ENCODE data around the gene SOX13. TPM values are rescaled to one million over a fixed set of nuclear protein-coding genes. Genes with fewer than 3 reads are reported as not detected.

Gene SOX13
- total RNA-seq, 1 experiment from 2014 or later, result 35.6 TPM

GRCh38 chr1:204141131-204141530, 68.2 kb downstream of the SOX13 start:
- Histone ChIP-seq H3K9me3 (ENCODE audit: control insufficient read depth in 1 of 2, insufficient read depth in 1 of 2, low read depth in 1 of 2, low read length in 2 of 2) (no peaks in the 10 kb centered on the region), H3K4me1 (ENCODE audit: control insufficient read depth in 1 of 2, insufficient read depth in 2 of 2, low read length in 2 of 2) (no peaks in the 10 kb centered on the region), H3K9ac (ENCODE audit: low read length) (no peak overlapping the region), H3K4me3 (replicated peaks in 1 of 2; ENCODE audit: low read depth in 1 of 2, low read length in 2 of 2) (no peak overlapping the region), H3K36me3 (ENCODE audit: control insufficient read depth in 1 of 2, insufficient read depth in 2 of 2, low read length in 2 of 2) (peaks cover 0 to 7% of the 10 kb centered on the region in 2 experiments; a peak in 1 of 4 replicates), H3K4me2 (ENCODE audit: low read length) (no peak overlapping the region), H3K27ac (ENCODE audit: low read depth, low read length) (no peak overlapping the region), H3K79me2 (ENCODE audit: insufficient read depth, low read length) (no peaks in the 10 kb centered on the region), H3K27me3 (ENCODE audit: insufficient read depth, low read length) (no peaks in the 10 kb centered on the region), H4K20me1 (ENCODE audit: insufficient read depth) (no peaks in the 10 kb centered on the region), H2AFZ (ENCODE audit: low read depth, low read length, poor library complexity, severe bottlenecking) (no peak overlapping the region), H3K9me2 (ENCODE audit: insufficient read depth) (no peaks in the 10 kb centered on the region)
- no TSS peak for BruUV-seq (replicated peaks)
- TF ChIP-seq MAX (IDR thresholded peaks at IDR 0.05) (no peak), FOSL1 (IDR thresholded peaks at IDR 0.05; ENCODE audit: low read depth) (no peak), EGR1 (IDR thresholded peaks at IDR 0.05; ENCODE audit: low read depth) (no peak), TCF7L2 (IDR thresholded peaks at IDR 0.05; ENCODE audit: borderline replicate concordance, extremely low read depth, insufficient read depth, insufficient read length) (no peak), EZH2phosphoT487 (IDR thresholded peaks at IDR 0.05; ENCODE audit: borderline replicate concordance) (no peak), ZNF274 (IDR thresholded peaks at IDR 0.05; ENCODE audit: low read depth, low read length) (no peak), RAD21 (IDR thresholded peaks at IDR 0.05; ENCODE audit: low read depth) (no peak), REST (IDR thresholded peaks at IDR 0.05; ENCODE audit: low read depth) (no peak), ZBTB33 (IDR thresholded peaks at IDR 0.05; ENCODE audit: extremely low read depth, insufficient replicate concordance, low read length) (no peak), SP1 (IDR thresholded peaks at IDR 0.05; ENCODE audit: low read depth) (no peak), EZH2 (IDR thresholded peaks at IDR 0.05) (no peak), CEBPB (IDR thresholded peaks at IDR 0.05; ENCODE audit: low read depth) (no peak), ZFX (IDR thresholded peaks at IDR 0.05) (no peak), YY1 (IDR thresholded peaks at IDR 0.05; ENCODE audit: extremely low read depth, insufficient replicate concordance, low read depth, low read length) (no peak), CTCF (IDR thresholded peaks at IDR 0.05 in 2 of 3, conservative IDR thresholded peaks at IDR 0.05 in 1 of 3; ENCODE audit: borderline replicate concordance in 1 of 3, insufficient read depth in 1 of 3, low read depth in 2 of 3, low read length in 2 of 3) (no peak)
- intact Hi-C loops (cut with micrococcal nuclease), result no loop called here
- RAD21 ChIA-PET (ENCODE audit: low non-redundant PET in 1 of 2, low total read pairs in 2 of 2, uncharacterized antibody in 2 of 2, unreplicated experiment in 2 of 2), result no interaction called here
- CTCF ChIA-PET, result interaction anchor here (1.0 to 2.5 kb wide), 2 partner anchors 12 to 13 kb away, joined by 4 to 8 read pairs; no protein-coding TSS in a partner anchor
- no peak for ATAC-seq
- no peak for DNase-seq (ENCODE audit: low read depth, low spot score)
- POLR2A ChIA-PET, result no interaction called here
